Panc1 (cell line): ENCODE results near the gene EHD4. TPM values are rescaled to one million over a fixed set of nuclear protein-coding genes. Genes with fewer than 3 reads are reported as not detected.

Experiments used
- ATAC-seq: fragments of 200-7000 bp; cut with Tn5 transposase; 2 replicates; pipeline ENCODE4 v1.9.1; 2020; ENCODE audit warnings: mild to moderate bottlenecking, moderate library complexity
- BruUV-seq: library from RNA; stranded (reverse); fragments of 400-500 nt; replicated peaks from 2 replicates; lab custom pipeline; 2021; lab: Mats Ljungman, UMichigan
- CTCF ChIA-PET: fragments of 300-600 bp; sonication (Branson Sonifier 250); formaldehyde crosslinking; loops from one replicate; lab custom pipeline; 2022; ENCODE audit warnings: antibody characterized with exemption; lab: Charles Lee
- POLR2A ChIA-PET: fragments of 300-600 bp; sonication (Branson Sonifier 250); formaldehyde crosslinking; loops from one replicate; lab custom pipeline; 2022; ENCODE audit warnings: antibody characterized with exemption; lab: Charles Lee
- DNase-seq: peaks from one replicate; pipeline ENCODE4 v3.0.0-alpha.2; 2010; ENCODE audit warnings: low read depth, low spot score
- H3K27ac ChIP-seq: 2 replicates; pipeline ENCODE4 v1.5.1; 2011; ENCODE audit warnings: mild to moderate bottlenecking, low read length, inconsistent platforms
- H3K27me3 ChIP-seq: fragments of 200-500 bp; sonication (Bioruptor generic); 2 replicates; pipeline ENCODE4 v1.6.0; 2014; ENCODE audit warnings: low read length, inconsistent platforms; ENCODE audit not compliant: control insufficient read depth, insufficient read depth
- H3K36me3 ChIP-seq: fragments of 200-500 bp; sonication (Bioruptor generic); 2 replicates; pipeline ENCODE4 v1.5.1; 2014; ENCODE audit warnings: inconsistent platforms, mild to moderate bottlenecking, low read length, moderate library complexity; ENCODE audit not compliant: control insufficient read depth, insufficient read depth
- H3K4me1 ChIP-seq: 2 replicates; pipeline ENCODE4 v1.5.1; 2011; ENCODE audit warnings: inconsistent platforms, mild to moderate bottlenecking, low read length, moderate library complexity; ENCODE audit not compliant: control insufficient read depth, insufficient read depth
- H3K4me3 ChIP-seq, 2 experiments: 2 replicates each; pipeline ENCODE4 v1.5.1; 2011 to 2012; ENCODE audit warnings: low read depth in 2 of 2, low read length in 2 of 2, mild to moderate bottlenecking in 2 of 2, inconsistent platforms in 1 of 2, moderate library complexity in 1 of 2
- H3K9me3 ChIP-seq: fragments of 200-500 bp; sonication (Bioruptor generic); 2 replicates; pipeline ENCODE4 v1.5.1; 2014; ENCODE audit warnings: low read depth, mild to moderate bottlenecking, inconsistent platforms, low read length, moderate library complexity; ENCODE audit not compliant: control insufficient read depth, insufficient read depth
- CTCF ChIP-seq: fragments of 450-650 bp; IDR thresholded peaks from 2 replicates; pipeline ENCODE4 v1.5.1; 2017; ENCODE audit warnings: mild to moderate bottlenecking
- POLR2AphosphoS5 ChIP-seq: IDR thresholded peaks from 2 replicates; pipeline ENCODE4 v1.6.1; 2012; ENCODE audit warnings: mild to moderate bottlenecking, low read depth, low read length, moderate library complexity
- REST ChIP-seq, 2 experiments: IDR thresholded peaks; 2 replicates each; pipeline ENCODE4 v1.6.1; 2011 to 2012; ENCODE audit warnings: low read depth in 2 of 2, control low read depth in 1 of 2, low read length in 1 of 2, mild to moderate bottlenecking in 1 of 2, moderate library complexity in 1 of 2; ENCODE audit not compliant: insufficient read depth in 1 of 2
- SIN3A ChIP-seq: IDR thresholded peaks from 2 replicates; pipeline ENCODE4 v1.6.1; 2012; ENCODE audit warnings: low read depth, mild to moderate bottlenecking, low read length, moderate library complexity, borderline replicate concordance; ENCODE audit not compliant: insufficient read depth
- TCF7L2 ChIP-seq: IDR thresholded peaks from 2 replicates; pipeline ENCODE4 v1.6.1; 2011; ENCODE audit warnings: mild to moderate bottlenecking, low read depth, low read length, inconsistent platforms
- in situ Hi-C: cut with HindIII; loops from 2 replicates; pipeline ENCODE4 v1.10.0; 2016; ENCODE audit warnings: low sequenced_read_pairs, low pct_unique_long_range_greater_than_20kb
- intact Hi-C: fragments of 100-400 bp; cut with micrococcal nuclease; formaldehyde crosslinking; loops from one replicate; pipeline ENCODE4 v1.10.0; 2022; ENCODE audit not compliant: unreplicated experiment
- total RNA-seq: library from RNA; stranded (reverse); gene quantifications from one replicate; pipeline ENCODE4 v1.2.1, GENCODE V29; 2021; ENCODE audit not compliant: unreplicated experiment

EHD4 gene
- total RNA-seq, 1 experiment from 2014 or later = 43.2 TPM

- intact Hi-C loops (no loop called here), in situ Hi-C loops (no loop called here)
- ATAC-seq (no peak), DNase-seq (no peak)
- H3K4me1 ChIP-seq = peaks cover 29% of the 10 kb centered on the region; the same call in 1 of the 2 replicates
- TSS peak; percentile 69 for BruUV-seq
- no peaks in the 10 kb centered on the region for H3K27me3 ChIP-seq
- POLR2A ChIA-PET = no interaction called here
- H3K36me3 ChIP-seq = no peaks in the 10 kb centered on the region; the same call in 1 of the 2 replicates
- TF ChIP-seq REST (IDR thresholded peaks at IDR 0.05; ENCODE audit: insufficient read depth in 1 of 2, low read depth in 2 of 2, low read length in 1 of 2) = no peak
- TF ChIP-seq CTCF = no peak
- TF ChIP-seq POLR2AphosphoS5 = no peak
- TF ChIP-seq TCF7L2 = no peak
- TF ChIP-seq SIN3A = no peak
- no peaks in the 10 kb centered on the region for H3K9me3 ChIP-seq
- CTCF ChIA-PET = no interaction called here
- peak overlapping the region; percentile 81 for H3K27ac ChIP-seq
- peak overlapping the region; percentile 85 to 88 for H3K4me3 ChIP-seq
Measured at GRCh38 chr15:41970456-41970855, 1.9 kb downstream of the EHD4 start.

GRCh38 chr15:41969851-41970431, 2.4 kb downstream of the EHD4 start:
- Histone ChIP-seq H3K36me3 (no peaks in the 10 kb centered on the region; the same call in 1 of the 2 replicates), H3K4me1 (peaks cover 29% of the 10 kb centered on the region; the same call in 1 of the 2 replicates), H3K27me3 (no peaks in the 10 kb centered on the region), H3K27ac (peak overlapping the region; percentile 81), H3K9me3 (no peaks in the 10 kb centered on the region), H3K4me3 (peak overlapping the region; percentile 85 to 88)
- ATAC-seq (no peak), DNase-seq (no peak)
- in situ Hi-C loops (no loop called here), intact Hi-C loops (no loop called here)
- TF ChIP-seq CTCF (no peak), TCF7L2 (no peak), SIN3A (no peak), POLR2AphosphoS5 (no peak), REST (IDR thresholded peaks at IDR 0.05; ENCODE audit: insufficient read depth in 1 of 2, low read depth in 2 of 2, low read length in 1 of 2) (no peak)
- ChIA-PET CTCF (no interaction called here), POLR2A (no interaction called here)
- BruUV-seq = no TSS peak
